ENCODE data around the gene FBXO10.

GRCh38 chr9:37538099-37538498, 38.1 kb downstream of the FBXO10 start:
- TF ChIP-seq CTCF (IDR thresholded peaks at IDR 0.05; ENCODE audit: low read depth, low read length) (no peak), EZH2phosphoT487 (IDR thresholded peaks at IDR 0.05; ENCODE audit: low read depth) (no peak)

All from OCI-LY3 (cell line).